Hepatocyte (in vitro differentiated cells): ENCODE results near the gene SHROOM1. TPM values are rescaled to one million over a fixed set of nuclear protein-coding genes. Genes with fewer than 3 reads are reported as not detected.

Experiments
- DNase-seq: peaks from one replicate; pipeline ENCODE4 v3.0.0-alpha.2; 2016; ENCODE audit warnings: low spot score
- H2AFZ ChIP-seq: fragments of 200-600 bp; sonication (generic); 2 replicates; pipeline ENCODE4 v1.6.0; 2016; ENCODE audit warnings: antibody characterized with exemption, mild to moderate bottlenecking
- H3K27ac ChIP-seq: fragments of 200-600 bp; sonication (generic); 2 replicates; pipeline ENCODE4 v1.5.1; 2016; ENCODE audit warnings: mild to moderate bottlenecking
- H3K27me3 ChIP-seq: fragments of 200-600 bp; sonication (generic); 2 replicates; pipeline ENCODE4 v1.6.1; 2016
- H3K36me3 ChIP-seq: fragments of 200-600 bp; sonication (generic); replicated peaks from 2 replicates; pipeline ENCODE4 v1.5.1; 2016; ENCODE audit warnings: low read depth; ENCODE audit not compliant: insufficient read depth
- H3K4me1 ChIP-seq: fragments of 200-600 bp; sonication (generic); 2 replicates; pipeline ENCODE4 v1.5.1; 2016; ENCODE audit warnings: mild to moderate bottlenecking, moderate library complexity; ENCODE audit not compliant: insufficient read depth
- H3K4me2 ChIP-seq: fragments of 200-600 bp; sonication (generic); 2 replicates; pipeline ENCODE4 v1.6.0; 2016
- H3K4me3 ChIP-seq: fragments of 200-600 bp; sonication (generic); 2 replicates; pipeline ENCODE4 v1.5.1; 2016; ENCODE audit warnings: mild to moderate bottlenecking
- H3K79me2 ChIP-seq: fragments of 200-600 bp; sonication (generic); 2 replicates; pipeline ENCODE4 v1.6.0; 2017; ENCODE audit warnings: mild to moderate bottlenecking
- H3K9me2 ChIP-seq: fragments of 200-600 bp; sonication (generic); replicated peaks from 2 replicates; pipeline ENCODE4 v1.6.0; 2017; ENCODE audit warnings: mild to moderate bottlenecking; ENCODE audit not compliant: insufficient read depth
- H3K9me3 ChIP-seq: fragments of 200-600 bp; sonication (generic); 2 replicates; pipeline ENCODE4 v1.5.1; 2016; ENCODE audit warnings: low read depth, mild to moderate bottlenecking
- H4K20me1 ChIP-seq: fragments of 200-600 bp; sonication (generic); 2 replicates; pipeline ENCODE4 v1.6.0; 2016; ENCODE audit warnings: mild to moderate bottlenecking; ENCODE audit not compliant: insufficient read depth, poor library complexity, severe bottlenecking
- EZH2 ChIP-seq: fragments of 200-600 bp; sonication (generic); IDR thresholded peaks from 2 replicates; pipeline ENCODE4 v1.6.1; 2016; ENCODE audit warnings: antibody characterized with exemption, mild to moderate bottlenecking, borderline replicate concordance
- EZH2phosphoT487 ChIP-seq: fragments of 200-600 bp; sonication (generic); IDR thresholded peaks from one replicate; pipeline ENCODE4 v1.6.1; 2018; ENCODE audit warnings: antibody characterized with exemption, mild to moderate bottlenecking, low read depth, moderate library complexity; ENCODE audit not compliant: unreplicated experiment, severe bottlenecking
- WGBS: methylation state at CpG from one replicate; pipeline ENCODE4 v1.1.6; 2016; ENCODE audit warnings: low lambda C conversion rate; ENCODE audit errors: missing lambda C conversion rate; 5-methylcytosine and 5-hydroxymethylcytosine counted together
- polyA plus RNA-seq: library from polyadenylated mRNA; unstranded; fragments of >200 nt; fragmentation: Nextera tagmentation; extraction: Ambion mirVana; gene quantifications from 2 replicates; pipeline ENCODE4 v1.2.1, GENCODE V29; 2016
- total RNA-seq: library from RNA; depleted of rRNA; stranded (reverse); fragments of >200 nt; gene quantifications from 2 replicates; pipeline ENCODE4 v1.2.3, GENCODE V29; 2014
- TF ChIP-seq, protein P1 (sequence below): fragments of 200-600 bp; sonication (generic); IDR thresholded peaks from 2 replicates; pipeline ENCODE4 v1.5.1; 2016; ENCODE audit warnings: antibody characterized with exemption, mild to moderate bottlenecking; ENCODE audit not compliant: poor library complexity

Gene SHROOM1
- total and polyA plus RNA-seq, 2 experiments from 2014 or later: 10.0 to 19.2 TPM

DNA sequence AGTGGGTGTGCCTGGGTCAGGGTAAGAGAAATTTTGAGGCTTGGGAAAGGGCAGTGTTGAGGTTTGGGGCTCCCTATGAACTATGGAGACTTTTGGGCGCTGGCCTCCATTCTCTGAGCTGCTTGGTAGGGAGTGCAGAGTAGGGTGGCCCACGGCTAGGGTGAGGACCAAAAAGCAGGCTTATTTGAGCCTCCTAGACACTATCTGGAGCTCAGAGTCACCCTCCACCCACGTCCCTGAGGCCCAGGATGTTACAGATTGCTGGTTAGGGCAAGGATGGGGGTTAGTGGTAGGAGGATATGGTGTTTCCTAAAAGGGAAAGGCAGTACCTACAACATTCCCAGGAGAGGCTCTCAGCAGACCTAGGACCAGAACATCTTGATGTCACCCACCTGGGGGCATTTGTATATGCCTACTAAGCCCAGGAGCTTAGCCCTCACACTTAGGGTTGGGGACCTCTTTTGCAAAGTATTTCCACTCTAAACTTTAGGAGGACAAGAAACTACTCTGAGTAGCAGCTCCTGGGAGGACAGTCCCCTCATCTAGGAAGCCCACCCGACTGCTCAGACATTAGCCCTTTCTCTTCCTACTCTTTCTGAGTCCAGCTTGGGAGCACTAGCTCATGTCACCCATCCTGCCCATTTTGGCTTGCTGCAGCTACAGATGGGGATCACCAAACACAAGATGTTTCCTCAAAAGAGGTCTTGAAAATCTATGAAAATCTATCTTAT lies 2.3 kb downstream of the SHROOM1 start:
- H4K20me1 ChIP-seq: no peaks in the 10 kb centered on the region
- DNase-seq: no peak
- H3K9me2 ChIP-seq: no peaks in the 10 kb centered on the region
- H3K4me2 ChIP-seq: no peak overlapping the region
- peaks cover 16% of the 10 kb centered on the region for H3K79me2 ChIP-seq
- peaks cover 11% of the 10 kb centered on the region for H3K4me1 ChIP-seq
- TF ChIP-seq EZH2: no peak
- TF ChIP-seq, protein P1, sequence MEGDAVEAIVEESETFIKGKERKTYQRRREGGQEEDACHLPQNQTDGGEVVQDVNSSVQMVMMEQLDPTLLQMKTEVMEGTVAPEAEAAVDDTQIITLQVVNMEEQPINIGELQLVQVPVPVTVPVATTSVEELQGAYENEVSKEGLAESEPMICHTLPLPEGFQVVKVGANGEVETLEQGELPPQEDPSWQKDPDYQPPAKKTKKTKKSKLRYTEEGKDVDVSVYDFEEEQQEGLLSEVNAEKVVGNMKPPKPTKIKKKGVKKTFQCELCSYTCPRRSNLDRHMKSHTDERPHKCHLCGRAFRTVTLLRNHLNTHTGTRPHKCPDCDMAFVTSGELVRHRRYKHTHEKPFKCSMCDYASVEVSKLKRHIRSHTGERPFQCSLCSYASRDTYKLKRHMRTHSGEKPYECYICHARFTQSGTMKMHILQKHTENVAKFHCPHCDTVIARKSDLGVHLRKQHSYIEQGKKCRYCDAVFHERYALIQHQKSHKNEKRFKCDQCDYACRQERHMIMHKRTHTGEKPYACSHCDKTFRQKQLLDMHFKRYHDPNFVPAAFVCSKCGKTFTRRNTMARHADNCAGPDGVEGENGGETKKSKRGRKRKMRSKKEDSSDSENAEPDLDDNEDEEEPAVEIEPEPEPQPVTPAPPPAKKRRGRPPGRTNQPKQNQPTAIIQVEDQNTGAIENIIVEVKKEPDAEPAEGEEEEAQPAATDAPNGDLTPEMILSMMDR: no peak
- TF ChIP-seq EZH2phosphoT487: no peak
- no peak overlapping the region for H2AFZ ChIP-seq
- H3K27me3 ChIP-seq: no peaks in the 10 kb centered on the region
- H3K36me3 ChIP-seq: no peaks in the 10 kb centered on the region
- H3K9me3 ChIP-seq: no peaks in the 10 kb centered on the region
- no peak overlapping the region for H3K27ac ChIP-seq
- 90% methylated on average over 4 of the region's 4 CpGs for WGBS
- no peak overlapping the region for H3K4me3 ChIP-seq

DNA sequence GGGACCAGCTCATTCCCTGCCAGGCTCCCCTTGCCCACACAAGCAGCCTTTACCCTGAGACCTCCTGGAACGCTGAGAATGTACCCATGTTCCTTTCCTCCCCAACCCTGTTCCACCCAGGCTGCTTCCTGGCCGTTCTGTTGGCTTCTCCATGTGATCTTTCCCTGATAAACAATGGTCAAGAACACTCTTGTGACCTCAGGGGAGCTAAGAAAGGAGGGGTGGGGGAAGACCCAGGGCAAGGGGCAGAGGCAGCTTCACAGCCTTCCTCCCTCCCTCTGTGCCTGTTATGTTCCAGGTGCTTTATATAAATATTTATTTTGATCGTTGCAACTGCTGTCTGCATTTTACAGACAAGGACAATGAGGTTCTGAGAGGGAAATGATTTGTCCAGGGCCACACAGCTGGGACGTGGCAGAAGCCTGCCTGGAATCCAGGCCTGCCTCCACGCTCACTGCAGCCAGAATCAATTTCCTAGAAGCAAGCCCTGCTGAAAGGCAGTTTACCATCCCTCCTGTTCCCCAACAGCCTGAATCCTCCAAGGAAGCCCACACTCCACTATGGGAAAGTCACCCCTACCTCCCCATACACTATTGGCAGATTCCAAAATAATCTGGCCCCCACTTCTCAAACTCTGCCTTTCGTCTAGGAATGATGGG lies 3.9 kb downstream of the SHROOM1 start:
- no peak overlapping the region for H2AFZ ChIP-seq

DNA sequence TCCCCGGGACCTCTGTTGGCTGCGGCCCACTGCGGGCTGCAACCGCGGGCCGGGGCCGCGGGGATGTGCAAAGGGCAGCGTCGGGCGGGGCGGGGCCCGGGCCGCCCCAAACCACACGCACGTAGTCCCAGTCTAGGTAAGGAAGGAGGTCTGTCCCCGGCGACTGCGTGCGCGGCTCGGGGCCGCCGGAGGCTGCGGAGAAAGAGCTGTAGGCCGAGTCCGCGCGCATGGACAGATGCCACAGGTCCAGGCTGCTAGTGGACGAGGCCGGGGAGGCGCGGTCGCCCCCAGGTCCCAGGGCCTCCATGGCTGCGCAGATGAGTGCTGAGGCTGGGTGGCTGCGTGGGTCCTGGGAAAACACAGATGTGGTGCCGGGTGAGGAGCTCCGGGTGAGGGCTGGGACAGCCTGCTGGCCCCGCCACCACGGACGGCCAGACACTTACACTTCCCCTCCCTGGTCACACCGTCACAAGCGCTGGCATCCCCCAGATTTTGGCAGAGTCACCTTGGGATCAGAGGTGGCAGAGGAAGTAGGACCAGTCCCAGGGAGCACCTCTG lies 4.5 kb downstream of the SHROOM1 start:
- WGBS: 55% methylated on average over 28 of the region's 43 CpGs
- Histone ChIP-seq H3K4me2 (peak overlapping the region; percentile 70), H3K9me3 (no peaks in the 10 kb centered on the region), H3K4me1 (peaks cover 13% of the 10 kb centered on the region), H3K27ac (no peak overlapping the region), H3K36me3 (no peaks in the 10 kb centered on the region), H2AFZ (no peak overlapping the region), H3K79me2 (peaks cover 16% of the 10 kb centered on the region), H3K4me3 (no peak overlapping the region), H4K20me1 (no peaks in the 10 kb centered on the region), H3K9me2 (no peaks in the 10 kb centered on the region), H3K27me3 (no peaks in the 10 kb centered on the region)
- no peak for DNase-seq
- no peak for TF ChIP-seq EZH2phosphoT487
- TF ChIP-seq, protein P1: no peak
- TF ChIP-seq EZH2: no peak

More for the DNA sequence above, 3.9 kb downstream of the SHROOM1 start:
- Histone ChIP-seq H3K4me3 (no peak overlapping the region), H3K36me3 (no peaks in the 10 kb centered on the region), H4K20me1 (no peaks in the 10 kb centered on the region), H3K4me1 (peaks cover 15% of the 10 kb centered on the region), H3K27ac (no peak overlapping the region), H3K79me2 (peaks cover 16% of the 10 kb centered on the region), H3K9me3 (no peaks in the 10 kb centered on the region), H3K9me2 (no peaks in the 10 kb centered on the region), H3K27me3 (no peaks in the 10 kb centered on the region), H3K4me2 (peak overlapping the region; percentile 70)
- DNase-seq: no peak
- 69% methylated on average over 6 of the region's 6 CpGs for WGBS
- TF ChIP-seq EZH2phosphoT487 (no peak), EZH2 (no peak)
- TF ChIP-seq, protein P1: no peak
